HepG2 (cell line): ENCODE results near the gene SLX1A. TPM values are rescaled to one million over a fixed set of nuclear protein-coding genes. Genes with fewer than 3 reads are reported as not detected.
A peak's percentile ranks its signal among the peaks of the same experiment; 100 is the strongest.

Source experiments
- ARNTL ChIP-seq: sonication (generic); formaldehyde crosslinking; IDR thresholded peaks from 2 replicates; pipeline ENCODE4 v1.4.0; 2020; ENCODE audit warnings: mild to moderate bottlenecking, missing genetic modification reagents
- ELF3 ChIP-seq: IDR thresholded peaks from 2 replicates; pipeline ENCODE4 v1.6.1; 2016; ENCODE audit warnings: missing genetic modification reagents, missing compliant biosample characterization
- KAT7 ChIP-seq: IDR thresholded peaks from 2 replicates; pipeline ENCODE4 v1.6.1; 2018; ENCODE audit warnings: borderline replicate concordance, missing compliant biosample characterization
- KAT8 ChIP-seq: IDR thresholded peaks from 2 replicates; pipeline ENCODE4 v1.6.1; 2016; ENCODE audit warnings: missing genetic modification reagents, missing compliant biosample characterization
- KLF12 ChIP-seq: sonication (generic); formaldehyde crosslinking; IDR thresholded peaks from 2 replicates; pipeline ENCODE4 v1.4.0; 2020; ENCODE audit warnings: missing genetic modification reagents, borderline replicate concordance
- MAX ChIP-seq: IDR thresholded peaks from 2 replicates; pipeline ENCODE4 v1.6.1; 2012; ENCODE audit warnings: inconsistent platforms
- NRL ChIP-seq: sonication (generic); formaldehyde crosslinking; IDR thresholded peaks from 2 replicates; pipeline ENCODE4 v1.5.0; 2020; ENCODE audit warnings: missing genetic modification reagents, mild to moderate bottlenecking, moderate library complexity, borderline replicate concordance
- PBX2 ChIP-seq: IDR thresholded peaks from 2 replicates; pipeline ENCODE4 v1.6.1; 2016; ENCODE audit warnings: control low read depth
- SETDB1 ChIP-seq: sonication (generic); formaldehyde crosslinking; IDR thresholded peaks from 2 replicates; pipeline ENCODE4 v1.5.1; 2020; ENCODE audit warnings: missing genetic modification reagents, mild to moderate bottlenecking, borderline replicate concordance
- SP1 ChIP-seq, 2 experiments: fragments of 450-650 bp in 1 of 2; sonication (generic) in 1 of 2; formaldehyde crosslinking in 1 of 2; IDR thresholded peaks; 2 replicates each; pipeline versions ENCODE4 v1.4.0 to v1.6.1; 2016 to 2020; ENCODE audit warnings: missing genetic modification reagents in 1 of 2
- SP4 ChIP-seq: sonication (generic); formaldehyde crosslinking; IDR thresholded peaks from 2 replicates; pipeline ENCODE4 v1.8.1; 2023; ENCODE audit warnings: mild to moderate bottlenecking, missing genetic modification reagents
- TBP ChIP-seq: sonication (generic); formaldehyde crosslinking; IDR thresholded peaks from 2 replicates; pipeline ENCODE4 v1.5.0; 2020; ENCODE audit warnings: missing genetic modification reagents
- TCF12 ChIP-seq, 2 experiments: fragments of 450-650 bp in 1 of 2; sonication (generic) in 1 of 2; formaldehyde crosslinking in 1 of 2; IDR thresholded peaks; 2 replicates each; pipeline versions ENCODE4 v1.6.1 to v1.8.0; 2017 to 2022; ENCODE audit warnings: antibody characterized with exemption in 1 of 2, mild to moderate bottlenecking in 1 of 2, missing genetic modification reagents in 1 of 2, moderate library complexity in 1 of 2
- TIGD3 ChIP-seq: sonication (generic); formaldehyde crosslinking; IDR thresholded peaks from 2 replicates; pipeline ENCODE4 v1.5.1; 2020; ENCODE audit warnings: mild to moderate bottlenecking, missing genetic modification reagents, borderline replicate concordance
- ZEB1 ChIP-seq: IDR thresholded peaks from 2 replicates; pipeline ENCODE4 v1.6.1; 2012; ENCODE audit warnings: mild to moderate bottlenecking, low read depth, inconsistent platforms; ENCODE audit not compliant: insufficient replicate concordance
- ZNF644 ChIP-seq: IDR thresholded peaks from 2 replicates; pipeline ENCODE4 v1.6.1; 2016; ENCODE audit warnings: low read depth
- ZNF691 ChIP-seq: sonication (generic); formaldehyde crosslinking; IDR thresholded peaks from 2 replicates; pipeline ENCODE4 v1.4.0; 2020; ENCODE audit warnings: missing genetic modification reagents, low read depth, mild to moderate bottlenecking, borderline replicate concordance
- polyA plus RNA-seq, 8 experiments: library from polyadenylated mRNA; depleted of rRNA in 3 of 8; stranded (reverse) in 7 of 8; unstranded in 1 of 8; fragments of >200 nt; fragmentation: Illumina TruSeq in 4 of 8; extraction: Trizol in 4 of 8; gene quantifications; 2 replicates each; pipeline versions ENCODE4 v1.2.1 to v1.2.3, GENCODE V29; 2011 to 2016; ENCODE audit warnings: low read depth in 4 of 8, missing spikeins in 1 of 8, mixed read lengths in 1 of 8; ENCODE audit not compliant: insufficient read depth in 1 of 8
- total RNA-seq, 5 experiments: library from RNA; depleted of rRNA; stranded (reverse); fragments of >200 nt; fragmentation: Illumina TruSeq; extraction: Trizol; gene quantifications; 2 replicates each; pipeline ENCODE4 v1.2.3, GENCODE V29; 2016; ENCODE audit warnings: low read depth in 1 of 5
- TF ChIP-seq, protein P1 (sequence below): sonication (generic); formaldehyde crosslinking; conservative IDR thresholded peaks from 2 replicates; pipeline ENCODE4 v1.5.0; 2020; ENCODE audit warnings: missing genetic modification reagents
- TF ChIP-seq, protein P2 (sequence below): IDR thresholded peaks from 2 replicates; pipeline ENCODE4 v1.6.1; 2016; ENCODE audit warnings: missing compliant biosample characterization, missing genetic modification reagents, borderline replicate concordance
- TF ChIP-seq, protein P3 (sequence below): sonication (generic); formaldehyde crosslinking; IDR thresholded peaks from 2 replicates; pipeline ENCODE4 v1.5.1; 2020; ENCODE audit warnings: mild to moderate bottlenecking, moderate library complexity, missing genetic modification reagents

The SLX1A gene
- total and polyA plus RNA-seq, 2 of the 13 experiments (the other 11 are each of a cell fraction or from before 2014, with no cell fraction given) = 12.0 to 37.1 TPM

DNA sequence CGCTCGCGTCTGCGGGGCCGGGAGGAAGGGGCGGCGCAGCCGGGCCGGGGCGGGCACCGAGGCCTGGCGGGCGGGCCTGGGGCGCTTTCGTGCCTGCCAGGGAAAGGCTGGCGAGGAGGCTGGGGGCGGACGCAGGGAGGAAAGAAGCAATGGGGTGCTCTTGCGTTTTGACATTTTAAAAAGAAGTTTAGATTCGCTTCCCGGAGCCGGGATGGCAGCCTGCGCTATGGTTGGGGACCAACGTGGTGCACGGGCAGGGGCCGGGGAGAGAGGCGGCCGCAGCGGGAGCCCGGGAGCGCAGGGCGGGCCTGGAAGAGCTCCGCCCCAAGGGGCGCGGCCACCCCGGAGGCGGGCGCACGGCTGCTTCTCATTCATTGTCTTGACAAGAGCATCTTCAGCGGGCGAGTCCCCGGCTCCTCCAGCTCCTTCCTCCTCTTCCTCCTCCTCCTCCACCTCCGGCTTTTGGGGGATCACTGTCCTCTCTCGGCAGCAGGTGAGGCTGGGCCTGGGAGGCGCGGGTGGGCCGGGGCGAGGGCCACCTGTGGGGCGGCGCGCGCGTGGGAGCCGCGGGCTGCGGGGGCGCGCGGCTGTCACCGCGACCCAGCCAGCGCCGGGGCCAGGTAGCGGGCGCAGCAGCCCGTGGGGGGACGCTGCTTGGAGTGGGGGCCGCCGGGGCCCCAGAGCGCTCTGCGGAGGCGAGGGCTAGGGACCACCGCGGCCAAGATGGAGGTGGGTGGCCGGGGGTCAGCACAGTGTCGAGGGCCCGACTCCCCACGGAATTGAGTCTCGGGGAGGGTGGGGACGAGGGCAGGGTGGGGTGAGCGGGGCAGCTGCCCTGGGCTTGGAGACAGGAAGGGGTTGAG lies 10.2 kb upstream of the SLX1A start, which contains the start of gene CORO1A (continued):
- TF ChIP-seq, protein P1, sequence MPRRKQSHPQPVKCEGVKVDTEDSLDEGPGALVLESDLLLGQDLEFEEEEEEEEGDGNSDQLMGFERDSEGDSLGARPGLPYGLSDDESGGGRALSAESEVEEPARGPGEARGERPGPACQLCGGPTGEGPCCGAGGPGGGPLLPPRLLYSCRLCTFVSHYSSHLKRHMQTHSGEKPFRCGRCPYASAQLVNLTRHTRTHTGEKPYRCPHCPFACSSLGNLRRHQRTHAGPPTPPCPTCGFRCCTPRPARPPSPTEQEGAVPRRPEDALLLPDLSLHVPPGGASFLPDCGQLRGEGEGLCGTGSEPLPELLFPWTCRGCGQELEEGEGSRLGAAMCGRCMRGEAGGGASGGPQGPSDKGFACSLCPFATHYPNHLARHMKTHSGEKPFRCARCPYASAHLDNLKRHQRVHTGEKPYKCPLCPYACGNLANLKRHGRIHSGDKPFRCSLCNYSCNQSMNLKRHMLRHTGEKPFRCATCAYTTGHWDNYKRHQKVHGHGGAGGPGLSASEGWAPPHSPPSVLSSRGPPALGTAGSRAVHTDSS (CRISPR knock-in tag) = no peak
- TF ChIP-seq, protein P2, sequence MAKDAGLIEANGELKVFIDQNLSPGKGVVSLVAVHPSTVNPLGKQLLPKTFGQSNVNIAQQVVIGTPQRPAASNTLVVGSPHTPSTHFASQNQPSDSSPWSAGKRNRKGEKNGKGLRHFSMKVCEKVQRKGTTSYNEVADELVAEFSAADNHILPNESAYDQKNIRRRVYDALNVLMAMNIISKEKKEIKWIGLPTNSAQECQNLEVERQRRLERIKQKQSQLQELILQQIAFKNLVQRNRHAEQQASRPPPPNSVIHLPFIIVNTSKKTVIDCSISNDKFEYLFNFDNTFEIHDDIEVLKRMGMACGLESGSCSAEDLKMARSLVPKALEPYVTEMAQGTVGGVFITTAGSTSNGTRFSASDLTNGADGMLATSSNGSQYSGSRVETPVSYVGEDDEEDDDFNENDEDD = no peak
- TF ChIP-seq ARNTL (CRISPR knock-in tag) = 0 out of 2 replicates have a peak, but pooled peaks have one; percentile 47
- peak; percentile 39; the same call in 1 of the 2 replicates for TF ChIP-seq KAT7 (CRISPR knock-in tag)
- no peak for TF ChIP-seq SP1 (IDR thresholded peaks at IDR 0.05)
- TF ChIP-seq SP1 (CRISPR knock-in tag; IDR thresholded peaks at IDR 0.05) = peak; percentile 65
- TF ChIP-seq ELF3 (CRISPR knock-in tag) = peak; percentile 62
- TF ChIP-seq, protein P3, sequence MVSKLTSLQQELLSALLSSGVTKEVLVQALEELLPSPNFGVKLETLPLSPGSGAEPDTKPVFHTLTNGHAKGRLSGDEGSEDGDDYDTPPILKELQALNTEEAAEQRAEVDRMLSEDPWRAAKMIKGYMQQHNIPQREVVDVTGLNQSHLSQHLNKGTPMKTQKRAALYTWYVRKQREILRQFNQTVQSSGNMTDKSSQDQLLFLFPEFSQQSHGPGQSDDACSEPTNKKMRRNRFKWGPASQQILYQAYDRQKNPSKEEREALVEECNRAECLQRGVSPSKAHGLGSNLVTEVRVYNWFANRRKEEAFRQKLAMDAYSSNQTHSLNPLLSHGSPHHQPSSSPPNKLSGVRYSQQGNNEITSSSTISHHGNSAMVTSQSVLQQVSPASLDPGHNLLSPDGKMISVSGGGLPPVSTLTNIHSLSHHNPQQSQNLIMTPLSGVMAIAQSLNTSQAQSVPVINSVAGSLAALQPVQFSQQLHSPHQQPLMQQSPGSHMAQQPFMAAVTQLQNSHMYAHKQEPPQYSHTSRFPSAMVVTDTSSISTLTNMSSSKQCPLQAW (CRISPR knock-in tag) = no peak
- TF ChIP-seq TCF12 (IDR thresholded peaks at IDR 0.05) = no peak
- no peak for TF ChIP-seq TCF12 (CRISPR knock-in tag; IDR thresholded peaks at IDR 0.05)
- no peak for TF ChIP-seq ZEB1
- TF ChIP-seq SETDB1 (CRISPR knock-in tag) = no peak
- TF ChIP-seq NRL (CRISPR knock-in tag) = no peak
- no peak for TF ChIP-seq TIGD3 (CRISPR knock-in tag)
- TF ChIP-seq ZNF691 = peak; percentile 45; the same call in 1 of the 2 replicates
- no peak for TF ChIP-seq ZNF644 (CRISPR knock-in tag)
- TF ChIP-seq PBX2 = no peak
- peak; percentile 42; the same call in 1 of the 2 replicates for TF ChIP-seq KLF12
- TF ChIP-seq KAT8 (CRISPR knock-in tag) = peak; percentile 65; the same call in 1 of the 2 replicates
- TF ChIP-seq TBP (CRISPR knock-in tag) = 0 out of 2 replicates have a peak, but pooled peaks have one; percentile 15
- peak; percentile 81; the same call in 1 of the 2 replicates for TF ChIP-seq SP4
- 0 out of 2 replicates have a peak, but pooled peaks have one; percentile 50 for TF ChIP-seq MAX
